GM19193 (cell line): ENCODE measurements around the gene ANKS1B.

Experiments used
- POLR2A ChIP-seq: IDR thresholded peaks from 4 replicates; pipeline ENCODE4 v1.6.1; 2011; ENCODE audit not compliant: insufficient read depth, insufficient read length; ENCODE audit errors: extremely low read depth

The ANKS1B gene

DNA sequence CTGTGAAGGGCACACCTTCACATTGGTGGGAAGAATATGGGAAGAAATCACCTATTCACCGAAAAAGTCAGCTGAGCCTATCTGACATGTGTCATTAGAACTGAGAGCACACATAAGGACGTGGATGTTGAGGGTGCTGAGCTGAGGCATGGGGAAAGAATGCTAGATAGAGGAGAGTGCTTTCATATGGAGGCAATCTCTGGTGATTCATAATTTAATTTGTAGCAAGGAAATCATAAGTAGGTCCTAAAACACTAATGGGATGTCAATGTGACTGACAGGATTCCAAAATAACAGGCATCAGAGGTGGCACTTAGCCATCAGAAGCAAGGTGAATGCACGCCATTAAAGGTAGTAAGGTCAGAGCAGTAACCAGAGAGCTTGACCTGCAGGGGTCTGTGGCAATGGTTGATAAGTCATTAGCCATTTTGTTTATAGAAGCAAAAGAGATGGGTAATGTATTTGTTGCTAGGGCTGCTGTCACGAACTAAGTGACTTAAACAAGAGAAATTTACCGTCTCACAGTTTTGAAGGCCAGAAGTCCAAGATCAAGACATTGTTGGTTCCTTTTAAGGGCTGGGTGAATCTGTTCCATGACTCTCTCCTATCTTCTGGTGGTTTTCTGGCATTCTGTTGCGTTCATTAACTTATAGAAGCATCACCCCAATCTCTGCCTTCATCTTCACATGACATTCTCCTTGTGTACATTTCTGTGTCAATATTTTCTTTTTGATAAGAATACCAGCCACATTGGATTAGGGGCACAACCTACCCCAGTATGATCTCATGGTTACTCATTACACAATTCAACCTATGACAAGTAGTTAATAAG lies 69.3 kb downstream of the ANKS1B start:
- no peak for TF ChIP-seq POLR2A

DNA sequence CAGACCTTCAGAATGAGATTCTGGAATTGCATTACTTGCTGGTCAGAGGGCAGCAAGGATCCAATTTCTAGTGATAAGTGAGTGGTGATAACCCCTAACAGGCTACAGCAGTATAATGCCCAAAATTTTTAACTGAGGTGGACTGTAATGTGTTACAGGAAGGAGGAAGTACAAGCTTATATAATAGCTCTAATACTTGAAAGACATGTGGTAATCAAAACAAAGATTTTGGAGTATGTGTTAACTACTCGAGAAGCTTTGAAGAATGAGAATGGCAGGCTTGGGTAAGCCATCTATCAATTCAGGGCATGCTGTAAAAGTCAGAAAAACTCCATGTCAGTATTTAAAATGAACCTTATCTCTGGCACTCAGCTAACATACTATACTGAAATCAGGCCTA lies 70.5 kb downstream of the ANKS1B start:
- TF ChIP-seq POLR2A = no peak

DNA sequence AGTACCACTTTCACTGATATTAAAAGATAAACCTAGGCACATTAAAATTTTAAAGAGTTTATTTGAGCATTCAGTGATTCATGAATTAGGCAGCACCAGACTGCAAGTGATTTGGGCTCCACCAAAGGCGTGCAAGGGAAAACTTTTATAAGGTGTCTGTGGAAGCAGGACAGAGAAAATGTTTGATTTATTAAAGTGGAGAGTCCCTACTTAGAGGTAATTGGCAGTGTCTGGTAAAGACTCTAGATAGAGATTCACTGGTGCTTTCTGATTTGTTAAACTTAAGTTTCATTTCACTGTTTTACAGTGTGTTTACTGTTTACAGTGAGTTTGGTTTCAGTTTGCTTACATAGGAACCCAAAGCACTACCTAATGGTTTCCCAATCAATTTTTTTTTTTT lies 72.8 kb downstream of the ANKS1B start:
- no peak for TF ChIP-seq POLR2A

DNA sequence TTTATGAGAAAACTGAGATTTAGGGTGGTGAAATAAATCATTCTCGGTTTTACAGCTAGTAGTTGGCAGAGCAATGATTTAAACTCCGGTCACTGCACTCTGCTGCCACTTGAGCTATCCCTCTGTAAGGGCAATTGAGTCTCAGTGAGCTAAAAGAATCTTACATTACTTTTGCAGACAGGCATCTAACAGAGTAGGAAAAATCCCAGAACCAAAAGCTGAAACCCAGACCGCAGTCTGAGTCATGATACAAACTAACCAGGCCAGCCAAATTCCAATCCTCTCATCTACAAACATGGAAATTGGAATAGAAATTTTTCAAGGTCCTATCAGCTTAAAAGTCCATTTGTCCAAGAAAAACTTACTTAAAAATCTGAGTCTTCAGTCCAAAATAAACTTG lies 73.7 kb downstream of the ANKS1B start:
- TF ChIP-seq POLR2A = no peak

DNA sequence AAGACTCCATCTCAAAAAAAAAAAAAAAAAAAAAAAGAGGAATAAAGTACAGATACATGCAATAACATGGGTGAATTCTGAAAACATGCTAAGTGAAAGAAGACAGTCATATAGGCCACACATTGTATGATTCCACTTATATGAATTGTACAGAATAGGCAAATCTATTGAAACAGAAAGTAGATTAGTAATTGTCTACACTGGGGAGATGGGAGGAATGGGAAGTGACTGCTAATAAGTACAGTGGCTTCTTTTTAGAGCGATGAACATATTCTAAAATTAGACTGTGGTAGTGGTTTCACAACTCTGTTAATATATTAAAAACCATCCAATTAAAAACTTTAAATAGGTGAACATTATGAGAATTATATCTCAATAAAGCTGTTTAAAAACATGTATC lies 74.4 kb downstream of the ANKS1B start:
- no peak for TF ChIP-seq POLR2A

DNA sequence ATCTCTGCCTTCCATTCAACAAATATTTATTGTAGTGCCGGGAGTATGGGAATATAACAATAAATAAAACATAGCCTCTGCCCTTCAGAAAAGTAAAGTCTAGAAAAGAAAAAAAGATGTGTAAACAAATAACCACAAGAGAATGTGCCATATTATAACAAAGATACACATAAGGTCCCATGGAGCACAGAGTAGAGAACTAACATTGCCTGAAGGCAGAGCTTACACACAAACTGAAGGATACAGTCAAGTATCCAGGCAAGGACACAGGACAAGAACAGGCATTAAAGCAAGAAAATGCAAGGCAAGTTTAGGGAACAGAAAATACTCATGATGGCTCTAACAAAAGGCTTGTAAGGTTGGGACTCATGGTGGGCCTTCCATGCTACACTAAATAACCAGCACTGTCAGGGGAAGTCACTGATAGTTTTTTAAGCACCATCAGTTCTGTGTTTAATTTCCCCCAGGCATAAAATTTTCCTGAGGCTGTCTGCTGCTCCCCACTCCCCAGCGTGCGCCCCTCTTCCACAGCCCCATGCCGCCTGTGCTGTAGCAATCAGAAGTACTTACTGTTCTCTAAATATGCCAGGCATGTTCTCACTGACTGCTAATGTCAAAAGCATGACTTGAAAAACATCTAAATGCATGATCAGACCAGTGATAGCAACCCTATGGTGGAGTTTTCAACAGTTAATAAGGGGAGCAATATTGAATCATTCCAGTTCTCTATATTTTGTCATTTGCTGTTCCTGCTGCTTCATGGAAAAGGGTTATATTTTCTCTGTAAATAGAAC lies 77.8 kb downstream of the ANKS1B start:
- TF ChIP-seq POLR2A = no peak

DNA sequence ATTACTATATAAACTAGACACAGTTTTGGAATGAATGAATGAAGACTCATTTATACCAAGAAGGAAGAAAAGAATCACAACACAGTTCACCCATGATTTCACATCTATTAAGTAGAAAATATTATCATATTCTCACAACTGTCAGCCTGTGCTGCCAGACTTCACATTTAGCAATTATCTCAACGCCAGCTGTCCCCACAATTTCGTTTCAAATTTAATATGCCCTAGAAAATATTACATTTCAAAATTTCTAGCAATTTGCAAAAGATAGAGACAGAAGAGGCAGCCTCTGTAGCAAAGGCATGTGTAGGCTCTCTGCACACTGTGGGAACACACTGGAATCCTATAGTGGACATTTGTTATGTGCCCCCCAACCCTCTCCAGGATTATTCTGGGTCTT lies 83.6 kb downstream of the ANKS1B start:
- TF ChIP-seq POLR2A = no peak

DNA sequence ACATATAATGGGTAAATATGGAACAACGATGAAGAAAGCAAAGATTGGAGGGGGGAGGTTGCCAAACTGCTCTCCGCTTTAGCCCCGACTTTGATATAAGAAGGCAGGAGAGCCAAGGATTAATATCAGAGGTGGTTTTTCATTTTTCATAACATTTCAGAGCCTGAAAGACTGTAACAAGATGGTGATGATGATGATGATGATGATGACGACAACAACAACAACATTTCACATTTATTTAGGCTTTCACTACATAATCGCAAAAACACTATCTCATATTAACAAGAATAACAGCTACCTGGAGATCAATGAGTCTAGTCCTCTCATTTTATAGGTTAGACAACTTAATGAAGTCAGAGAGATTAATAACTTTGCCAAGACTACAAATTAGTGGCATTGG lies 86.1 kb downstream of the ANKS1B start:
- no peak for TF ChIP-seq POLR2A

DNA sequence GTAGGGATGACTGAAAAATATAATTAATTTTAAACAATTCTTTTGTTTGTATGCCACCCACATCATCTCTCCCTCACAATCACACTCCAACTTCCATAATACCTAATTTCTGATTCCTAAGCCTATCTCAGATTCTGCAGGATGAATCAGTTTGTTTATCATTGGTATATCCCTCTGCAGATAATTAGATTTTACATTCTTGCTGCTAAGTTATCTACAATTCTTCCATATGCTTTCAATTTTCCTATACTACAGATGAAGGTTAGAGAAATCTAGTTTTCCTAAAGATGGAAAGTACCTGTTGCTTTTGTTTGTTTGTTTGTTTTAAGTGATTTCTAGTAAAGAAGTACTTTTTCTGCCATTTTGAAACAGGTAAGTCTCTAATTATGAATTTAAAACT lies 105.3 kb downstream of the ANKS1B start:
- no peak for TF ChIP-seq POLR2A

DNA sequence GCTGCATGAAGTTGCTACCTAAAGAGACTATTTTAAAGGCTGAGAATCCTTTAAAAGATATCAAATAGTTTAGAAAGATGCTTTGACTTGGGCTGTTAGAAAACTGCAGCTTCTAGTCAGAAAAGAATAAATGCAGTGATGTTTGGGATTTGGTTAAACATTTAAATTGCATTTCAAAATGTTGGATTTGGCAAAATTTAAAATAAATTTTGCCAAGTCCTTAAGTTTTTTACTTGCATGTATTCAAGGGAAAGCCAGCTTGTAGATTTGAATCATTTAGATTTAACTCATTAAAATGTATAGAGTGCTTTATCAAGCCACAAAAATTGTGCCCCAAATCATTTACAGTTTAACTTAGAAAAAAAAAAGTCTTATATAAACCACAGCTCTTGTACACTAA lies 109.7 kb downstream of the ANKS1B start:
- no peak for TF ChIP-seq POLR2A

DNA sequence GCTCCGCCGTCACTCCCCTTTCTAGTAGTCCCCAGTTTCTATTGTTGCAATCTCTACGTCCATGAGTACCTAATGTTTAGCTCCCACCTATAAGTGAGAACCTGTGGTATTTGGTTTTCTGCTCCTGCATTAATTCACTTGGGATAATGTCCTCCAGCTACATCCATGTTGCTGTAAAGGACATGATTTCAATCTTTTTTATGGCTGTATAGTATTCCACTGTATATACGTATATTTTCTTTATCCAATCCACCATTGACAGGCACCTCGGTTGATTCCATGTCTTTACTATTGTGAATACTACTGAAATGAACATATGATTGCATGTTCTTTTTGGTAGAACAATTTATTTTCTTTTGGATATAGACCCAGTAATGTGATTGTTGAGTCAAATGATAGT lies 114.7 kb downstream of the ANKS1B start:
- TF ChIP-seq POLR2A = no peak

DNA sequence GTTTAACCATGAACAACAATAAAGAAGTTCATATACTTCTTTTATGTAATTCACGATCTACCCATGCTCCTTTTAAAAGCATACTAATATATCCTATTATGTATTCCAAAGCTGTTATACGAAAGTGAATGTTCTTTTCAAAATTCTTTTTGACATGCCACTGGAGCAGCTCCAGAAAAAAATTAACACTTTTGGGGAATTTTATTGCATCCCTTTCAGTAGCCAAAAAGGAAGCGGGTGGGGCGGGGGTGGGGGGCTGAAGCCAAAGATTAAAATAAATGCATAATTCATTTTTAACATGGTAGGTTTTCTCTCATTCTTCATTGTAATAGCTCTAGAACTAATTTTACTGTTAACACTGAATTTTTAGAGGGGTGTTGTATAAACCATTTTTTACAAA lies 123.0 kb downstream of the ANKS1B start:
- TF ChIP-seq POLR2A = no peak

DNA sequence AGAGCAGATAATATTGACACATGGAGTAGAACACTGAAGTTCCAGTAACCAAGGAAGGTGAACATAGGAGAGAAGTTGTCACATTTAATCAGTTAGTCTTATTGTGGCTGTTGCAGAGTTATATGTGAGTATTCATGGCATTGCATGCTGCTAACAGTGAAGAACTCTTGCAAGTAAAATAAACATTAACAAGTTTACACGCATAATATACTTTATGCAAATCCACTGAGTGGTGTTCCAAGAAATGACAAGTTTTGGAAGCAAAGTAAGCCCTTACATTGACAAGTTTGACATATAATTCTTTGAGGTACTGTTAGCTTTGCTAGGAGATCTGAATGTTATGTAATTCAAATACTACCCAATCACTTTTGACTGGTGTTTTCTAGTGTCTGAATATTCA lies 125.6 kb downstream of the ANKS1B start:
- no peak for TF ChIP-seq POLR2A

DNA sequence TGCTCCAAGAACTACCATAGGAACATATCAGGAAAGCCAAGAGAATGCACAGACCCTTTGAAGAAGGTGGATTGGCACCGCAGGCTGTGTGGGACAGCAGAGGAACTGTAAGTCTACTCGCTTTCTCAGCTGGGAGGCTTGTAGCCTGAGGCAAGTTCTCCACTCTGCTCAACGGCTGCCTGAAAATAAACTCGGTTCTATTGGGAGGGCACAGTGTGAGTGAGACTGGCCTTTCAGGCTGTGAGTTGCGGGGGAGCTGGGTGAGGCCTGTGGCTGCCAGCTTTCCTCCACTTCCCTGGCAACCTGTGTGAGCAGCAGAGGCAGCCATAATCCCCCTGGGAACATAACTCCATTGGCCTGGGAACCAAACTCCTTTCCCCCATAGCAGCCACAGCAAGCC lies 132.1 kb downstream of the ANKS1B start:
- TF ChIP-seq POLR2A = no peak

DNA sequence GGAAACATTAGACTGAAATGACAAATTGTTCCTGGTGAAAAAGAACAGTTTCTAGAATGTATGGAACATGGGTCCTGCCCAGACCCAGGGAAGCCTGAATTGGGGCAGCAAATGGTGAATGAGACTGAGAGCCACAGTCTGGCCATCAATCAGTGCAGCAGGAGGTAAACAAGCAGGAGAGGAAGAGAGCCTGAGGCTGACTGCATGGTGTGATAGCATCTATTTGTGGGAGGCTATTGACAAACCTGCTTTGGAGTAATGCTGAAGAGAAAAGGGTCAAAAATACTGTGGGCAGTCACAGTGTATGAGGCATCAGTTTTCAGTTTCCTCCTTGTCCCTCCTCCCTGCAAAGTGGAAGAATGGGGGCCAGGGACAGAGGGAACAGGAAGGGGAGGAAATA lies 136.8 kb downstream of the ANKS1B start:
- TF ChIP-seq POLR2A = no peak

DNA sequence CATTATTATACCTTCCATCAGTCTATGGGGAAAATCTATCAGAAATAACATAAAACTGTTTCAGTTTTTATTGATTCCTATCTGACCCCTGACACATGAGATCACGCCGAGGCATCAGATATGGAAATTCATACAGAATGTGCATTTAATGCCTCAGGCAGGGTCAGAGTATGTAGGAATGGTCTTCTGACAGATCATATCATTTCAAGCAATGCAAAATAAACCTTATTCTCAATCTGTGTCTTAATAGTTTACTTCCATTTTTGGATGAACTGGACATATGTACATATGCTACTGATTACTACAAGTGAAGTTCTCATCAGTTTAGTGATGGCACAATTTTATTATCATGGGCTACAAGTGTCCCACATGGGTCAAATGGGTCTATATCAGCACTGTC lies 150.0 kb downstream of the ANKS1B start:
- no peak for TF ChIP-seq POLR2A
